Measurements from ENCODE around the gene STYXL1. TPM values are rescaled to one million over a fixed set of nuclear protein-coding genes. Genes with fewer than 3 reads are reported as not detected.

Gene STYXL1
- total and polyA plus RNA-seq, 8 donors: 13.3 to 47.6 (median 22.7) TPM

Other genes starting within 250 kb of the STYXL1 start
- gene CCL24, start 234.2 kb downstream of the STYXL1 start, total RNA-seq: under 1 TPM in 1 of 6 donors, not detected in 5; 0.37 TPM
- gene CCL24, start 234.2 kb downstream of the STYXL1 start, polyA plus RNA-seq: not detected
- 10 to 100 TPM; 21.6 to 32.0 (median 25.1) TPM for gene RHBDD2, start 169.0 kb downstream of the STYXL1 start, total RNA-seq
- gene RHBDD2, start 169.0 kb downstream of the STYXL1 start, polyA plus RNA-seq: 100 to 1,000 TPM in 1 of 2 donors, 10 to 100 TPM in 1; 64.5 to 106 TPM
- 10 to 100 TPM; 29.7 to 71.6 (median 41.7) TPM for gene POR, start 132.8 kb downstream of the STYXL1 start, total RNA-seq
- 10 to 100 TPM; 84.2 to 99.0 TPM for gene POR, start 132.8 kb downstream of the STYXL1 start, polyA plus RNA-seq
- 10 to 100 TPM; 29.5 to 38.7 (median 33.6) TPM for gene TMEM120A, start 53.4 kb downstream of the STYXL1 start, total RNA-seq
- gene TMEM120A, start 53.4 kb downstream of the STYXL1 start, polyA plus RNA-seq: 10 to 100 TPM; 71.8 to 72.0 TPM
- 100 to 1,000 TPM in 2 of 6 donors, 10 to 100 TPM in 4; 64.6 to 106 (median 91.4) TPM for gene MDH2, start 106 bp upstream of the STYXL1 start, total RNA-seq
- gene MDH2, start 106 bp upstream of the STYXL1 start, polyA plus RNA-seq: 10 to 100 TPM; 36.3 to 61.5 TPM
- 1 to 10 TPM; 1.2 to 4.6 (median 1.6) TPM for gene SRRM3, start 153.9 kb upstream of the STYXL1 start, total RNA-seq
- 10 to 100 TPM in 1 of 2 donors, 1 to 10 TPM in 1; 7.6 to 10.4 TPM for gene SRRM3, start 153.9 kb upstream of the STYXL1 start, polyA plus RNA-seq